GM06990 (cell line): ENCODE measurements around the gene RPS6KL1.
"Not testable (repeated sequence)": the region's sequence is repeated elsewhere in the genome, so short reads cannot be mapped to it uniquely, and the experiment has no call there.

ENCODE experiments used
- DNase-seq: peaks from one replicate; pipeline ENCODE4 v3.0.0-alpha.2; 2011; ENCODE audit not compliant: insufficient read length; ENCODE audit errors: extremely low read depth
- H3K27me3 ChIP-seq: replicated peaks from 2 replicates; pipeline ENCODE4 v1.6.0; 2011; ENCODE audit warnings: low read length; ENCODE audit not compliant: control insufficient read depth, insufficient read depth
- H3K36me3 ChIP-seq: 2 replicates; pipeline ENCODE4 v1.5.1; 2011; ENCODE audit warnings: low read length; ENCODE audit not compliant: control insufficient read depth, insufficient read depth
- H3K4me3 ChIP-seq: replicated peaks from 2 replicates; pipeline ENCODE4 v1.5.1; 2011; ENCODE audit warnings: low read depth, mild to moderate bottlenecking, control low read depth, low read length
- CTCF ChIP-seq: IDR thresholded peaks from 2 replicates; pipeline ENCODE4 v1.5.1; 2011; ENCODE audit warnings: low read length, control low read depth, mild to moderate bottlenecking, inconsistent platforms; ENCODE audit not compliant: insufficient read depth, poor library complexity, severe bottlenecking

RPS6KL1 gene

GRCh38 chr14:74936151-74936550 is 13.1 kb upstream of the RPS6KL1 start:
- TF ChIP-seq CTCF, result no peak
- H3K36me3 ChIP-seq, result no peaks in the 10 kb centered on the region
- H3K27me3 ChIP-seq, result no peaks in the 10 kb centered on the region
- no peak overlapping the region for H3K4me3 ChIP-seq
- DNase-seq, result no peak

DNA sequence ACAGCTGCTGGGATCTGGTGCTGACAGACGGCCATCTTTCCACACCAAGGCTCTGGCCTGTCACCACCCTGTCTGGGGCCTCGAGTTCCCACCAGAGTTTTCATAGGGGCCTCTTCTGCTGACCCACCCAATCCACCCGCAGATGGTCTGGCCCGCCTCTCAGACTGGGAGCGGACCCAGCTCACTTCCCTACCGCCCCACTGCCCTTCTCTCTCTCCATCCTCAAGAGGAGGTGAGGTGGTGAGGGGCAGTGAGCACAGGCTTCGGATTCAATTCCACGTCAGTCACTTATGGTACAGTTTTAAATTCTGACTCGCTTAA is 12.3 kb upstream of the RPS6KL1 start:
- Histone ChIP-seq H3K4me3 (no peak overlapping the region), H3K27me3 (no peaks in the 10 kb centered on the region), H3K36me3 (no peaks in the 10 kb centered on the region)
- no peak for TF ChIP-seq CTCF
- DNase-seq, result no peak

GRCh38 chr14:74934476-74935359 is 11.7 kb upstream of the RPS6KL1 start:
- no peak for TF ChIP-seq CTCF
- no peak overlapping the region for H3K4me3 ChIP-seq
- DNase-seq, result no peak

GRCh38 chr14:74934041-74934440 is 11.0 kb upstream of the RPS6KL1 start:
- no peak overlapping the region for H3K4me3 ChIP-seq
- no peaks in the 10 kb centered on the region for H3K27me3 ChIP-seq
- no peak for DNase-seq
- no peaks in the 10 kb centered on the region for H3K36me3 ChIP-seq
- no peak for TF ChIP-seq CTCF

More at GRCh38 chr14:74934476-74935359, 11.7 kb upstream of the RPS6KL1 start:
- no peaks in the 10 kb centered on the region for H3K36me3 ChIP-seq
- H3K27me3 ChIP-seq, result no peaks in the 10 kb centered on the region

GRCh38 chr14:74932936-74933335 is 9.9 kb upstream of the RPS6KL1 start:
- H3K4me3 ChIP-seq, H3K36me3 ChIP-seq, H3K27me3 ChIP-seq, DNase-seq: not testable (repeated sequence)

DNA sequence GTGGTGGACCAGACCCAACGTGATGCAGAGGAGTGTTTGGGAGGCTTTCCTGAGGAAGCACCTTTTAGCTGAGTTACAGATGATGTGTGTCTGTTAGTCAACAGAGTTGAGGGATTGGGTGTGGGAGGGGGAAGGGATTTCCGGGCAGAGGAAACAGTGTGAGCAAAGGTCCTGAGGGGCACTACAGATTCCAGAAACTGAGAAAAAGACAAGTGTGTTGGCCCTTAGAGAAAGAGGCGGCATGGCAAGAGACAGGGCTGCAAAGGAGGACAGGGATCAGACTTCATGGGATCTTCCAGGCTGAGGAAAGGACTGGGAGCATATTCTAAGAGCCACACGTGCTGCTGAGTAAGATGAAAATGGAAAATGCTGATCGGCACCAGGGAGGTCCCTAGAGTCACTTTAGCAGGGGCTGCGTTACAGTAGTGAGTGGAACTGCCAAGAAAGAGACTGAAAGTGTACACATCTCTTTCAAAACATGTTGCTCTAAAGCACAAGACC is 9.4 kb upstream of the RPS6KL1 start:
- TF ChIP-seq CTCF, result no peak
- no peaks in the 10 kb centered on the region for H3K27me3 ChIP-seq
- no peaks in the 10 kb centered on the region for H3K36me3 ChIP-seq
- H3K4me3 ChIP-seq, result no peak overlapping the region
- no peak for DNase-seq

- H3K36me3 ChIP-seq, H3K4me3 ChIP-seq, H3K27me3 ChIP-seq, DNase-seq: not testable (repeated sequence)
Observed at GRCh38 chr14:74931744-74932143, 8.7 kb upstream of the RPS6KL1 start.
